PC-9 (cell line): ENCODE data around the gene CCDC192. TPM values are rescaled to one million over a fixed set of nuclear protein-coding genes. Genes with fewer than 3 reads are reported as not detected.

Source experiments
- BruUV-seq: library from RNA; stranded (reverse); fragments of 400-500 nt; replicated peaks from 2 replicates; lab custom pipeline; 2021; lab: Mats Ljungman, UMichigan
- CTCF ChIA-PET: fragments of 300-600 bp; sonication (Branson Sonifier 250); formaldehyde crosslinking; loops from one replicate; lab custom pipeline; 2022; ENCODE audit warnings: antibody characterized with exemption; lab: Charles Lee
- POLR2A ChIA-PET: fragments of 300-600 bp; sonication (Branson Sonifier 250); formaldehyde crosslinking; loops from one replicate; lab custom pipeline; 2022; ENCODE audit warnings: antibody characterized with exemption; ENCODE audit not compliant: unreplicated experiment; lab: Charles Lee
- DNase-seq, 2 experiments: peaks; one replicate each; pipeline versions ENCODE4 v3.0.0 to v3.0.0-alpha.2; 2015 to 2022; ENCODE audit warnings: mixed read lengths in 1 of 2
- H2AFZ ChIP-seq: fragments of 200-600 bp; sonication (generic); 2 replicates; pipeline ENCODE4 v1.8.1; 2017; ENCODE audit warnings: antibody characterized with exemption
- H3F3A ChIP-seq: fragments of 200-600 bp; sonication (generic); 2 replicates; pipeline ENCODE4 v1.8.1; 2017; ENCODE audit warnings: antibody characterized with exemption, mild to moderate bottlenecking, low read depth; ENCODE audit not compliant: insufficient read depth
- H3K27ac ChIP-seq: fragments of 200-600 bp; sonication (generic); 2 replicates; pipeline ENCODE4 v1.6.1; 2016; ENCODE audit warnings: mixed run types
- H3K27me3 ChIP-seq: fragments of 200-600 bp; sonication (generic); 2 replicates; pipeline ENCODE4 v1.6.1; 2016; ENCODE audit warnings: low read depth, mixed run types; ENCODE audit not compliant: insufficient read depth
- H3K36me3 ChIP-seq: fragments of 200-600 bp; sonication (generic); 2 replicates; pipeline ENCODE4 v1.6.1; 2016; ENCODE audit warnings: low read depth, mixed run types
- H3K4me1 ChIP-seq: fragments of 200-600 bp; sonication (generic); replicated peaks from 2 replicates; pipeline ENCODE4 v1.6.1; 2016; ENCODE audit warnings: mixed run types; ENCODE audit not compliant: insufficient read depth
- H3K4me2 ChIP-seq: fragments of 200-600 bp; sonication (generic); 2 replicates; pipeline ENCODE4 v1.6.1; 2017; ENCODE audit warnings: mixed run types
- H3K4me3 ChIP-seq: fragments of 200-600 bp; sonication (generic); 2 replicates; pipeline ENCODE4 v1.6.1; 2016; ENCODE audit warnings: mixed run types
- H3K79me2 ChIP-seq: fragments of 200-600 bp; sonication (generic); 2 replicates; pipeline ENCODE4 v1.6.1; 2017; ENCODE audit warnings: low read depth, mixed run types
- H3K9me2 ChIP-seq: fragments of 200-600 bp; sonication (generic); 2 replicates; pipeline ENCODE4 v1.8.1; 2017; ENCODE audit warnings: mild to moderate bottlenecking; ENCODE audit not compliant: insufficient read depth
- H3K9me3 ChIP-seq: fragments of 200-600 bp; sonication (generic); 2 replicates; pipeline ENCODE4 v1.8.1; 2016; ENCODE audit warnings: low read depth; ENCODE audit not compliant: insufficient read depth
- H4K20me1 ChIP-seq: fragments of 200-600 bp; sonication (generic); 2 replicates; pipeline ENCODE4 v1.8.1; 2017; ENCODE audit not compliant: insufficient read depth
- CTCF ChIP-seq: fragments of 200-600 bp; sonication (generic); conservative IDR thresholded peaks from 2 replicates; pipeline ENCODE4 v1.6.1; 2017; ENCODE audit warnings: mixed run types, antibody characterized with exemption, mild to moderate bottlenecking, moderate library complexity
- EZH2 ChIP-seq: fragments of 200-600 bp; sonication (generic); IDR thresholded peaks from 2 replicates; pipeline ENCODE4 v1.8.0; 2017; ENCODE audit warnings: antibody characterized with exemption, low read depth
- intact Hi-C: fragments of 100-400 bp; cut with micrococcal nuclease; formaldehyde crosslinking; loops from one replicate; pipeline ENCODE4 v1.10.0; 2022; ENCODE audit not compliant: unreplicated experiment
- total RNA-seq: library from RNA; stranded (reverse); gene quantifications from 2 replicates; pipeline ENCODE4 v1.2.3, GENCODE V29; 2021

The CCDC192 gene
- total RNA-seq, 1 experiment from 2014 or later, result not detected

GRCh38 chr5:127969002-127969401 is 265.8 kb downstream of the CCDC192 start:
- no TSS peak for BruUV-seq
- no peak for DNase-seq

GRCh38 chr5:127969651-127970050 is 266.5 kb downstream of the CCDC192 start:
- Histone ChIP-seq H3F3A (peaks cover 3% of the 10 kb centered on the region; the same call in 1 of the 2 replicates), H3K36me3 (0 out of 2 replicates have a peak, but pooled peaks cover 7% of the 10 kb centered on the region), H3K27ac (no peak overlapping the region), H3K4me3 (no peak overlapping the region), H4K20me1 (no peaks in the 10 kb centered on the region), H3K4me2 (no peak overlapping the region), H3K9me3 (no peaks in the 10 kb centered on the region), H3K79me2 (no peaks in the 10 kb centered on the region), H2AFZ (no peak overlapping the region), H3K9me2 (no peaks in the 10 kb centered on the region; the same call in 1 of the 2 replicates), H3K27me3 (no peaks in the 10 kb centered on the region), H3K4me1 (peaks cover 10% of the 10 kb centered on the region; the same call in 1 of the 2 replicates)
- DNase-seq, result no peak
- ChIA-PET POLR2A (no interaction called here), CTCF (no interaction called here)
- BruUV-seq, result no TSS peak
- TF ChIP-seq EZH2 (no peak), CTCF (no peak)
- intact Hi-C loops, result no loop called here

More at GRCh38 chr5:127969002-127969401, 265.8 kb downstream of the CCDC192 start:
- POLR2A ChIA-PET, result no interaction called here
- H3K79me2 ChIP-seq, result no peaks in the 10 kb centered on the region
- no peaks in the 10 kb centered on the region for H3K9me3 ChIP-seq
- no peak overlapping the region for H3K4me3 ChIP-seq
- 0 out of 2 replicates have a peak, but pooled peaks cover 10% of the 10 kb centered on the region for H3K36me3 ChIP-seq
- CTCF ChIA-PET, result no interaction called here
- no peak overlapping the region for H2AFZ ChIP-seq
- no peaks in the 10 kb centered on the region for H3K27me3 ChIP-seq
- H3K27ac ChIP-seq, result no peak overlapping the region
- TF ChIP-seq EZH2, result no peak
- intact Hi-C loops, result no loop called here
- H3K4me2 ChIP-seq, result no peak overlapping the region
- no peaks in the 10 kb centered on the region for H4K20me1 ChIP-seq
- peaks cover 3% of the 10 kb centered on the region; the same call in 1 of the 2 replicates for H3F3A ChIP-seq
- no peaks in the 10 kb centered on the region for H3K9me2 ChIP-seq
- peaks cover 10% of the 10 kb centered on the region; the same call in 1 of the 2 replicates for H3K4me1 ChIP-seq

GRCh38 chr5:127970081-127970480 is 266.9 kb downstream of the CCDC192 start:
- Histone ChIP-seq H4K20me1 (no peaks in the 10 kb centered on the region), H3K4me3 (no peak overlapping the region), H3K79me2 (no peaks in the 10 kb centered on the region), H3K27ac (no peak overlapping the region), H3F3A (peaks cover 3% of the 10 kb centered on the region; the same call in 1 of the 2 replicates), H2AFZ (no peak overlapping the region), H3K36me3 (0 out of 2 replicates have a peak, but pooled peaks cover 4% of the 10 kb centered on the region), H3K4me2 (no peak overlapping the region), H3K4me1 (peaks cover 10% of the 10 kb centered on the region; the same call in 1 of the 2 replicates), H3K9me2 (no peaks in the 10 kb centered on the region; the same call in 1 of the 2 replicates), H3K9me3 (no peaks in the 10 kb centered on the region), H3K27me3 (no peaks in the 10 kb centered on the region)
- POLR2A ChIA-PET, result no interaction called here
- BruUV-seq, result no TSS peak
- CTCF ChIA-PET, result no interaction called here
- TF ChIP-seq CTCF (no peak), EZH2 (no peak)
- intact Hi-C loops, result no loop called here
- DNase-seq, result no peak
